ENCODE results near the gene ABL2.
"Not testable (repeated sequence)": the region's sequence is repeated elsewhere in the genome, so short reads cannot be mapped to it uniquely, and the experiment has no call there.

The ABL2 gene

GRCh38 chr1:179213317-179213716, 16.2 kb downstream of the ABL2 start:
- not testable (repeated sequence) for DNase-seq

DNA sequence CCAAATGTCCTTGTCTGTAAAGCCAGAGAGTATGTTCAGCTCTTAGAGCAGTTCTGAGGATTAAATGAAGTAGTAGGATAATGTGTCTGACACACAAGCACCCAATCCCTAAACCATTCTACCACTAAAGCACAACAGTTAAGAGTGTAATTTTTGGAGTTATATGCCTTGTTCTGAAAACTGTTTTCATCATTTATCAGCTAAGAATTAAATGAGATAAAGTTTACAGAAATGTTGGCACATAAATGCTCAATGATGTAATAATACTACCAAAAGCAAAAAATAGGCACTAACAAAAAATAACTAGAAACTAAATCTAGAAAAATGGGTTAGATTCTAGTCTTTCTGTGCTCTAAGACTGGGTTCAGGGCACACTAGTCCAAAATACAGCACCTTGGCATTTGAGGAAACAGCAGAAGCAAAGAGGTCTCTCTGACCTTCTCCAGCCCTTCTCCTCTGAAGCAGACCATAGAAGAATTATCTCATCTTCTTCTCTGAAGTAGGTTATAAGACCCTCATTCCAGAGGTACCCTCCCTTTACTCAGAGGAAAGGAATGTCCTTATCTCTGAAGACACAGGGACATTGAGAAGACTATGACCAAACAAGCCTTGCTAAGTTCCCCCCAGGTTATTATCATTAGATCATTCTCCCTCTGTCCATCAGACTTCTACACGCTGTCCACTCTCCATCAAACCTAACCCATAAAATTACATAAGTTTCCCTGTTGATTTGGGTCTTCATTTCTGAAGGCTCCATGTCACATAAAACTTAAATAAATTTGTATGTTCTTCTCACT, 20.6 kb downstream of the ABL2 start:
- no peak for DNase-seq

GRCh38 chr1:179206812-179207211, 22.7 kb downstream of the ABL2 start:
- DNase-seq = no peak

DNA sequence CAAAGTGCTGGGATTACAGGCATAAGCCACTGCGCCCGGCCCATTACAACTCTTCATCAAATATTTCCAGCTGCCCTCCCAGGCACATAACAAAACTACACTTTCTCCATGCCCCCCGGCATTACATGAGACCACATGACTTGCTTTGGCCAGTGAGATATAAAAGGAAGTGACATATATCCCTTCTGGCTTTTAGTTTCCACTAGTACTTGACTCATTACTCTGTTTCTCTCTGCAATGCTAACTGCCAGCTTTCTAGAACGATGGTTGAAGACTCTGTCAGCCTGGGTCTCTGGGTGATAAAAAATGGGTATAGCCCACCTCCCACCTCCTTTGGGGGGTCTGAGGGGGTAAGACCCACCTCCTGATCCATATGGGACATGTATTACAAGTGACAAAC, 24.2 kb downstream of the ABL2 start:
- DNase-seq = peak in 1 of 5 experiments; percentile 15

DNA sequence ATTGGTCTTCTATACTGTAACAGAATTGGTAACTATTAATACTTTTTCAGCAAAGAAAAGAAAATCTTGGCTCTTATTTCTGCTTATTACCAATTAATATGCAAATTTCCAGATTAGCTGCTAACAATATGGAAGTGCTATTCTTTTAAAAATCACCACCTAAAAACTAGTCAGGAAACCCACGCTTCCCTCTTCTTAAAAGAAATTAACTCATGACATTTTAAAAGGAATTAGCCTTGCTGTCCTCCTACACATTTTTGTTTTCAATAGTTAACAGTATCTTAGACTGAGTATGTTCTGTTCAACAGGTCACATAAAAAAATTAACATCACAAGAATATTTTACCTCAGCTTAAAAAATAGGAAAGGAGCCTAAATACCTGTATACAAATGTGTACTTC, 27.3 kb downstream of the ABL2 start:
- no peak for DNase-seq

DNA sequence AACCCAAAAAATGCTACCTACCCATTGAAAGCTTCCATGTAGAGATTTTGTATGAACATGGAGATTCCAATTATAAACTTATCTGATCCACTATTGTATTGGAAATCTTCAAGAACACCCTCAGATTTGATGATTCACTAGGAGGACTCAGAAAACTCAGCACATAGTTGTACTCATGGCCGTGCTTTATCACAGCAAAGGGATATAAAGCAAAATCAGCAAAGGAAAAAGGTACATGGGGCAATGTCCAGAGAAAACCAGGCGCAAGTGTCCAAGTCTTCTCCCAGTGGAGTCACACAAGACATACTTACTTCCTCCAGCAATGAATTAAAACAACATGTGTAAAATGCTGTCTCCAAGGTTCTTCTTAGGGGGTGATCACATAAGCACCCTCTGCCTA, 28.9 kb downstream of the ABL2 start:
- no peak for DNase-seq

DNA sequence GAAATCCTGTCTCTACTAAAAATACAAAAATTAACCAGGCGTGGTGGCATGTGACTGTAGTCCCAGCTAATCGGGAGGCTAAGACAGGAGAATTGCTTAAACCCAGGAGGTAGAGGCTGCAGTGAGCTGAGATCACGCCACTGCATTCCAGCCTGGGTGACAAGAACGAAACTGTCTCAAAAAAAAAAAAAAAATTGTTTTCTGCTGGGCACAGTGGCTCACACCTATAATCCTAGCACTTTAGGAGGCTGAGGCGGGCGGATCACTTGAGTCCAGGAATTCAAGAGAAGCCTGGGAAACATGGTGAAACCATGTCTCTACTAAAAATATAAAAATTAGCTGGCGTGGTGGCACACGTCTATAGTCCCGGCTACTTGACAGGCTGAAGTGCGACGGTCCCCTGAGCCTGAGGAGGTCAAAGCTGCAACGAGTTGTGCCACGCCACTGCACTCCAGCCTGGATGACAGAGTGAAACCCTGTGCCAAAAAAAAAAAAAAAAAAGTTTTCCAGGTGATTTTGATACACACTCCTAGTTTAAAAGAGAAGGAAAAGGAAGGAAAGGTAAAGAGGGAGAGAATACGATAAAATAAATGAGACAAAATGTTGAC, 31.7 kb downstream of the ABL2 start:
- no peak for DNase-seq

DNA sequence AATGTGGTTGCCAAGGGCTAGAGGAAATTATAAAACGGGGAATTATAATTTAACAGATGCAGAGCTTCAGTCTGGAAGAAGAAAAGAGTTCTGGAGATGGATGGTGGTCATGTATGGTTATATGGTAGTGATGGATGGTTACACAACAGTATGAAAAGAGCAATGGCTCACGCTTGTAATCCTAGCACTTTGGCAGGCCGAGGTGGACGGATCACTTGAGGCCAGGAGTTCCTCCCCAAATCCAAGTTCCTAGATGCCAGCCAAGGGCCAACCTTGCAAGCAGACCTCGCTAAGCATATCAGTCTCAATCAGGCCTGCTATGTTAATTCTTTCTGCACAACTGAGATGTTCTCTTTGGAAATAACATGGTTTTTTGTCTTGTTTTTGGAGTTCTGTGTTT, 33.6 kb downstream of the ABL2 start:
- not testable (repeated sequence) for DNase-seq

DNA sequence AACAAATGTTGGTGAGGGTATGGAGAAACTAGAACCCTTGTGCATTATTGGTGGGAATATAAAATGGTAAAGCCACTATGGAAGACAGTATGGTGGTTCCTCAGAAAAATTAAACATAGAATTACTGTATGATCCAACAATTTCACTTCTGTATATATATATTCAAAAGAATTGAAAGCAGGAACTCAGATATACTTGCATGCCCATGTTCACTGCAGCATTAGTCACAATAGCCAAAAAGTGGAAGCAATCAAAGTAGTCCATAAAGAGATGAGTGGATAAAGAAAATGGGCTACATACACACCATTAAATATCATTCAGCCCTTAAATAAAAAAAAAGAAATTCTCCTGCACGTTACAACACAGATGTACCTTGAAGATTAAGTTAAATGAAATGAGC, 34.1 kb downstream of the ABL2 start:
- DNase-seq = no peak

DNA sequence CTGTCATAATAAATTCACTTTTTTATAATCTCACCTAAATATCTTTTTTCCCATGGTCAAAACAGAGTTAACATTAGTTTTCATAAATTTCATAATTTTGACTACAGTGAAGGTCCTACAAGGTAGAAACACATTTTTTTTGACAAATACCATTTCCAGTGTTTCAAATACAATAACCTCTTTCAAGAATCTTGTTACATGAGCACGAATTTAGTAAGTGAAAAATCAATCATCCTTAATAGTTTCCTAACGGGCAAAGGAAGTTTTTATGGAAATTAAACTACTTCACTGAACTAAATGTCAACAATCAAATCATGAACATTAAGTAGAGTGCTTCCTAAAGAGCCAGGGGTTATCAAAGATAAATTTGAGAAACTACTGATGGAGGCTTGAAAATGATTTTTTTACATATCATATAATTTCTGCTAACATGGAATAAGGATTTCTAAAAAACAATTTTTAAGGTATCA, 35.4 kb downstream of the ABL2 start:
- DNase-seq = no peak

DNA sequence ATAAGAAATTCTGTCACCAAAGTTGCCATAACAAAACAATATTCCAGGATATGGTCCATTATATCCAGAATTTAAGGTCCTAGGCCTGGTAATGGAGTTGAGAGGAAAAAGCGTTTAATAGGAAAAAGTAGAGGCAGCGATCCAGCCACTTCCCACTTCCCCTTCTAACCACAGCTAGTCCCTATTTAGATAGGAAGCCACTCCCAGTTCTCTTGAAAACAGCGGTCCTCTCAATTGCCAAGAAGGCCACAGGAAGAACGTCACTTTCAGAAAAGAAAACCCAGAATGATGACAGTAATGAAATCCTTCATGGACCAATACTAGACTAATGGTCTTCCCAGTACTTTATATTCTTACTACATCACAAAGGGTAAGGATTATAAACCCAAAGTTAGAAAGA, 38.6 kb downstream of the ABL2 start:
- peak in 1 of 5 experiments; percentile 45 for DNase-seq

- no peak for DNase-seq
Observed at GRCh38 chr1:179187735-179188471, 41.6 kb downstream of the ABL2 start.

GRCh38 chr1:179187043-179187442, 42.4 kb downstream of the ABL2 start:
- no peak for DNase-seq

GRCh38 chr1:179184403-179184802, 45.1 kb downstream of the ABL2 start:
- no peak for DNase-seq

- DNase-seq = no peak
Observed at GRCh38 chr1:179183857-179184256, 45.6 kb downstream of the ABL2 start.

DNA sequence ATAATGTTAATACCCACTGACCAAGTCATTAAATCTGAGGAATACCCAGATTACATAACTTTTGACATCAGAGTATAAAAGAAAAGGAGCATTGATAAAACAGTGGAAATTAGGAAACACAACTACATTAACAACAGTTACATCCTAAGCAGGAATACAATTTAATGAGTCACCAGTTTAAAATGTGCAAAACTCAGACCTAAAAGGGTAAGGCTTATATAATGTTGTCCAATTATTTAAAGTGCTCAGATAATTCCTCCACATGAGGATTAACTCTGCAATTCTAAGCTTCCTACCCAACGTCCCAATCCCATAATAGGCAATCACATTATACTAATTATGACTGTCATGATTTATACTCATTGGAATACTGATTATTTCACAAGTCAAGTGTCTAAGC, 50.5 kb downstream of the ABL2 start:
- DNase-seq = no peak

GRCh38 chr1:179178183-179178582, 51.3 kb downstream of the ABL2 start:
- DNase-seq = no peak

GRCh38 chr1:179177615-179178014, 51.9 kb downstream of the ABL2 start:
- no peak for DNase-seq

GRCh38 chr1:179177182-179177581, 52.3 kb downstream of the ABL2 start:
- no peak for DNase-seq

GRCh38 chr1:179175011-179175841, 54.3 kb downstream of the ABL2 start:
- DNase-seq = no peak

- not testable (repeated sequence) for DNase-seq
Observed at GRCh38 chr1:179170468-179170770, 59.1 kb downstream of the ABL2 start.

DNA sequence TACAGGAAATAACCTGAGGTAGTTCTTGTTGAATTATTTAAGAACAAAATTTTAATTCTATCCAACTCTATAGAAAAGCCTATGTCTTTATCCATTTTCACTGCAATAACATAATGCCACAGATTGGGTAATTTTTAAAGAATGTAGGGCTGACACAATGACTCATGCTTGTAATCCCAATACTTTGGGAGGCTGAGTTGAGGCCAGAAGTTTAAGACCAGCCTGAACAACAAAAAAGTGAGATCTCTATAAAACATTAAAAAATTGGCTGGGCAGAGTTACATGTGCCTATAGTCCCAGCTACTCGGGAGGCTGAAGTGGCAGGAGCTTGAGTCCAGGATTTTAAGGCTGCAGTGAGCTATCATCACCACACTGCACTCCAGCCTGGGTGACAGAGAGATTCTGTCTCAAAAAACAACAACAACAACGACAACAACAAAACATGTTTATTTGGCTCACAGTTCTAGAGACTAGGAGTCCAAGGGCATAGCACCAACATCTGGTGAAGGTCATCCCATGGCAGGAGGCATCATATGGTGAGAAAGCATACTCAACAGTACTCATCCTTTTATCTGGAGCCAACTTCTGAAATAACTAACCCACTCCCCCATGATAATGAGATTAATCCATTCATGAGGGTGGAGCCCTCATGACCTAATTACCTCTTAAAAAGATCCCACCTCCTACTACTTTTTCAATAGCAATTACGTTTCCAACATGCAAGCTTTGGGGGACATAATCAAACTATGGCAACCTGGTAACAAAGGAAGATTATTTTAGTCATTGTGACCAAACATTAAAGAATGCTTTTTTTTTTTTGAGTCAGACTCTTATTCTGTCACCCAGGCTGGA, 59.6 kb downstream of the ABL2 start:
- no peak for DNase-seq
